Measurements from ENCODE around the gene TRIM32. TPM values are rescaled to one million over a fixed set of nuclear protein-coding genes. Genes with fewer than 3 reads are reported as not detected.

The TRIM32 gene
- total RNA-seq, 4 donors from 2014 or later = 12.6 to 25.8 (median 24.3) TPM

DNA sequence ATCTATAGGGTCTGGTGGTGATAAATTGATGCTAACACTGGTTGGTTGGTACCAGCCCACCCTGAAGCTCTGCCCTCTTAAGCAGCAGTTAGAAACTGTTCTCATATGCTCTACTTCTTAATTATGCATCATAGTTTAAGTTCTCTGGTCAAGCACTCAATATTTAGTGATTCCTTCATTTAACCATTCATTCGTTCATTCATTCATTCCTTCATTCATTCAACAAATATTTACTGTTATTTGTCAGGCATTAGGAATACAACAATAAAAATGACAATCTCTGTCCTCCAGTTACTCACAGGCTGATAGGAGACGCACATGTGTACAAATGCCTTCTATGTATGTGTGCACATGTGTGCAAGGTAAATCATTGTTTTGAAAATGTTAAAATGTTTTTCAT is 54.6 kb downstream of the TRIM32 start:
- in situ Hi-C loops (cut with MboI; ENCODE audit: low sequenced_read_pairs in 4 of 4) (loop anchor here in 1 of 4 donors (10.0 kb wide), 1 partner anchor 113 kb away; no protein-coding TSS in a partner anchor), intact Hi-C loops (cut with DNase I; ENCODE audit: low total_unique reads) (no loop called here)
- Histone ChIP-seq H3K36me3 (no peaks in the 10 kb centered on the region), H3K4me1 (no peaks in the 10 kb centered on the region), H3K9me3 (no peaks in the 10 kb centered on the region), H3K27ac (no peak overlapping the region), H3K27me3 (no peaks in the 10 kb centered on the region), H3K4me3 (no peak overlapping the region)
- ATAC-seq = no peak
- no peak for TF ChIP-seq CTCF (IDR thresholded peaks at IDR 0.05 in 4 of 5, conservative IDR thresholded peaks at IDR 0.05 in 1 of 5)
- no peak for DNase-seq

GRCh38 chr9:116749176-116749575 is 62.1 kb downstream of the TRIM32 start:
- no peak for TF ChIP-seq POLR2A (IDR thresholded peaks at IDR 0.05)
- no peak for TF ChIP-seq CTCF (IDR thresholded peaks at IDR 0.05 in 4 of 5, conservative IDR thresholded peaks at IDR 0.05 in 1 of 5)

GRCh38 chr9:116749772-116750171 is 62.7 kb downstream of the TRIM32 start:
- no peak for DNase-seq
- Histone ChIP-seq H3K9me3 (no peaks in the 10 kb centered on the region), H3K27ac (no peak overlapping the region), H3K36me3 (no peaks in the 10 kb centered on the region), H3K27me3 (no peaks in the 10 kb centered on the region), H3K4me1 (no peaks in the 10 kb centered on the region), H3K4me3 (no peak overlapping the region)
- TF ChIP-seq POLR2A (IDR thresholded peaks at IDR 0.05) = no peak
- TF ChIP-seq CTCF (IDR thresholded peaks at IDR 0.05 in 4 of 5, conservative IDR thresholded peaks at IDR 0.05 in 1 of 5) = no peak
- intact Hi-C loops (cut with DNase I; ENCODE audit: low total_unique reads) = no loop called here
- in situ Hi-C loops (cut with MboI; ENCODE audit: low sequenced_read_pairs in 4 of 4) = loop anchor here in 1 of 4 donors (10.0 kb wide), 1 partner anchor 105 kb away; no protein-coding TSS in a partner anchor
- no peak for ATAC-seq

More at GRCh38 chr9:116749176-116749575, 62.1 kb downstream of the TRIM32 start:
- in situ Hi-C loops (cut with MboI; ENCODE audit: low sequenced_read_pairs in 4 of 4) = loop anchor here in 1 of 4 donors (10.0 kb wide), 1 partner anchor 106 kb away; no protein-coding TSS in a partner anchor
- Histone ChIP-seq H3K27me3 (no peaks in the 10 kb centered on the region), H3K27ac (no peak overlapping the region), H3K36me3 (no peaks in the 10 kb centered on the region), H3K4me1 (no peaks in the 10 kb centered on the region), H3K9me3 (no peaks in the 10 kb centered on the region), H3K4me3 (no peak overlapping the region)
- no peak for DNase-seq
- no peak for ATAC-seq
- intact Hi-C loops (cut with DNase I; ENCODE audit: low total_unique reads) = no loop called here

DNA sequence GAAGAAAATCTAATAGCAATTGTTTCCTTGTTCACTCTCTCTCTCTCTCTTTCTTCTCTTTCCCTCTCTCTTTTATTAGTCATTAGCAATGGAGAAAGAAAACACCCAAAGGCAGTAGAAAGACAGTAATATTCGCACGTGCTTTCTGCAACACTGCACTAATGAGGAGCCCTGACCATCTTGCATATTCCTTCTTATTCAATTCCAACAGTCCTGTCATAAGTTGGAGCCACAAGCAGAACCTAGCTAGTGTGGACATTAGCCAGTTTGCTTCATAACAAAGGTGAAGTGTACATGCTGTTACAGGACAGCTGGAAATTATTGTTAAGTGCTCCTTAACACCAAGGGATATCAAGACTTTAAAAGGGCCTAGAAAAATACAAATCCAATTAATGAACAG is 63.4 kb downstream of the TRIM32 start:
- no peaks in the 10 kb centered on the region for H3K4me1 ChIP-seq
- H3K27ac ChIP-seq = no peak overlapping the region
- H3K36me3 ChIP-seq = no peaks in the 10 kb centered on the region
- no peak for ATAC-seq
- no peak for DNase-seq
- H3K4me3 ChIP-seq = no peak overlapping the region
- intact Hi-C loops (cut with DNase I; ENCODE audit: low total_unique reads) (no loop called here), in situ Hi-C loops (cut with MboI; ENCODE audit: low sequenced_read_pairs in 4 of 4) (no loop called here)
- no peaks in the 10 kb centered on the region for H3K9me3 ChIP-seq
- H3K27me3 ChIP-seq = no peaks in the 10 kb centered on the region
- TF ChIP-seq POLR2A (IDR thresholded peaks at IDR 0.05) (no peak), CTCF (IDR thresholded peaks at IDR 0.05 in 4 of 5, conservative IDR thresholded peaks at IDR 0.05 in 1 of 5) (no peak)
